ENCODE measurements around the gene NANOS3.

The NANOS3 gene

DNA sequence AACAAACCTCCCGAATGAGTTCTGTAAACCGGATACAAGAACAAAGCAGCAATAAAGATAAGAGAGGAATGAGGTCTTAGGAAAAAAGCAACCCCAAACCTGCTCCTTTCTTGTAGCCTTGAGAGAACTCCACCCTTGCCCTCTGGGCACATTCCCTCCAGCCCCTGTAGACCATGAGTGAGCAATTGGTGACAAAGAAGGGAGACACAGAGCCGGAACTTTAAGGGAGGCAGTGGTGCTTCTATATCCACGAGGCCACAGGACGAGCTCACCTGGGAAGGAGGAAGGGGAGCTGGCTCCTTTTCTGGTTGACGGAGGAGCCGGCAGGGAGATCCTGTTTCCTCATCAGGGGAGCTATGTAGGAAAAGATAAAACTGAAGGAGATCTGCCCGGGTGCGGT lies 15.9 kb downstream of the NANOS3 start:
- Histone ChIP-seq H2AFZ (ENCODE audit: low read depth, low read length) (no peak overlapping the region), H3K4me1 (ENCODE audit: insufficient read depth, low read length) (no peaks in the 10 kb centered on the region), H3K27me3 (ENCODE audit: insufficient read depth, low read length) (no peaks in the 10 kb centered on the region), H3K9me3 (ENCODE audit: low read length) (no peaks in the 10 kb centered on the region), H3K36me3 (ENCODE audit: insufficient read depth, low read length) (peaks cover 2% of the 10 kb centered on the region), H3K4me3 (ENCODE audit: low read length) (no peak overlapping the region)

DNA sequence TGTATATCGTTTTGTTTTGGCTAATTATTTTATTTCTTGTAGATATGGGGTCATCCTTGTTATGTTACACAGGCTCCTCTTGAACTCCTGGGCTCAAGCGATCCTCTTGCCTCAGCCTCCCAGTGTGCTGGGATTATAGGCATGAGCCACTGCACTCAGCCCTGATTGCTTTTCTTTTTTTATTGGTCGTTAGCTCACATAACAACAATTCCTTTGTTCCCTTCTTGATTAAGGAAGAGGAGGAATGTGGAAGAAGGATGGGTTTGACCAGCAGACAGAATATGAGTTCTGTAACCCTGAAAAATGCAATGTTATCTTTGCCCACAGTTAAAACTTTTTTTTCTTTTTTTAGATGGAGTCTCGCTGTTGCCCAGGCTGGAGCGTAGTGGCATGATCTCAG lies 17.6 kb downstream of the NANOS3 start:
- Histone ChIP-seq H3K27me3 (ENCODE audit: insufficient read depth, low read length) (no peaks in the 10 kb centered on the region), H3K4me3 (ENCODE audit: low read length) (no peak overlapping the region), H3K36me3 (ENCODE audit: insufficient read depth, low read length) (peaks cover 2% of the 10 kb centered on the region), H3K9me3 (ENCODE audit: low read length) (no peaks in the 10 kb centered on the region), H3K4me1 (ENCODE audit: insufficient read depth, low read length) (no peaks in the 10 kb centered on the region), H2AFZ (ENCODE audit: low read depth, low read length) (no peak overlapping the region)

DNA sequence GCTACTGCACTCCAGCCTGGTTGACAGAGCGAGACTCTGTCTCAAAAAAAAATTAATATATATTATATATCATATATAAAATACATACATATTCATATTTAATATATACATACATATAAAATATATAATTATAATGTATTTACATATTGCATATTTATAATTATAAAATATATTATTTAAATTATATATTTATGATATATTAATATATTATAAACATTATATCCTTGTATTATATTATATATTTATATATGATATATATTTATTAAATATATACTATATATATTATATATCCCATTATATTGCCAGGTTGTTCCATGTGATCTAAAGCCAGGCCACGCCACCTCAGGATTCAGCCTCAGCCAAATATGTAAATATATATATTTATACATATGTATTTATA lies 19.3 kb downstream of the NANOS3 start:
- peaks cover 2% of the 10 kb centered on the region for H3K36me3 ChIP-seq (ENCODE audit: insufficient read depth, low read length)
- no peaks in the 10 kb centered on the region for H3K4me1 ChIP-seq (ENCODE audit: insufficient read depth, low read length)
- no peaks in the 10 kb centered on the region for H3K9me3 ChIP-seq (ENCODE audit: low read length)
- no peak overlapping the region for H3K4me3 ChIP-seq (ENCODE audit: low read length)
- no peaks in the 10 kb centered on the region for H3K27me3 ChIP-seq (ENCODE audit: insufficient read depth, low read length)
- H2AFZ ChIP-seq (ENCODE audit: low read depth, low read length), result no peak overlapping the region

DNA sequence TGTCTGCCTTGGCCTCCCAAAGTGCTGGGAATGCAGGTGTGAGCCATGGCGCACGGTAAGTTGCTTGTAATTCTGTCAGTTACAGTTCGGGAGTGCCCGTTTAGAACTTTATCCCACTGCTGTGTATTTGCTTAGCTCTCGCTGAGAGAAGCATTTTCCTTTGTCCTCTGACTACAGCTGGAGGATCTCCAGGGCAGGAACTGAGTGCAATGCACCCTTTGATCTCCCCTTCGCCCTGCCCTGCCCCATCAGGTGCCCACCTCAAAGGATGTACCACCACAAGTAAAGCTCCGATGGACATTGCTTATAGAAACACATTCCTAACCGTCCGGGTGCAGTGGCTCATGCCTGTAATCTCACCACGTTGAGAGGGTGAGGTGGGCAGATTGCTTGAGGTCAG lies 22.5 kb downstream of the NANOS3 start:
- Histone ChIP-seq H3K27me3 (ENCODE audit: insufficient read depth, low read length) (no peaks in the 10 kb centered on the region), H3K36me3 (ENCODE audit: insufficient read depth, low read length) (no peaks in the 10 kb centered on the region), H2AFZ (ENCODE audit: low read depth, low read length) (no peak overlapping the region), H3K4me1 (ENCODE audit: insufficient read depth, low read length) (no peaks in the 10 kb centered on the region), H3K4me3 (ENCODE audit: low read length) (no peak overlapping the region), H3K9me3 (ENCODE audit: low read length) (no peaks in the 10 kb centered on the region)

DNA sequence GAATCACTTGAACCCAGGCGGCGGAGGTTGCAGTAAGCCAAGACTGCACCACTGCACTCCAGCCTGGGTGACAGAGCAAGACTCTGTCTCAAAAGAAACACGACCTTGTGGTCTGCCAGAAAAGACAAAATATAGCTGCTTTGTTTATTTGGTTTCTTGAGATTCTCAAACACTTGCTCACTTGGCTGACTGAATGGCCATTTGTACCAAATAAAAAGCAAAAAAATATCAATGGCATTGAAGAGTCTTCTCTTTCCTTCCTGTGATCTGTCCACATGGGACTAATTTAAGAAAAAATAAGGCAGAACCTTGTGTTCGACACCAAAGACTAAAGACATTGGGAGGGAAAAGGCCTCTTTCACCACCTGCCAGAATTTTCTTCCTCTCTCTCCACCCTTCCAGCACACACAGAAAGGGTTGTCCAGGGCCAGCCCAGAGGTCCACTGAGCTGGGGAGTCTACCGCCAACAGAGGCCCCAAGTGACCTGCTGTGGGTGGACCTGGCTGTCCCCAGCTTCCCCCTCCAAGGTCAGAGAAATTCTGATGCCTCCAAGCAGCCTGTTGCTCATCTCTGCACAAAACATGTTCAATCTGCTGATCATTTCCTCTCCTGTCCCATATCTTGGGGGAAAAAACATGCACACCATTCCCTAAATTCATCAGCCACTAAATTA lies 23.1 kb downstream of the NANOS3 start:
- H3K36me3 ChIP-seq (ENCODE audit: insufficient read depth, low read length), result no peaks in the 10 kb centered on the region
- no peaks in the 10 kb centered on the region for H3K9me3 ChIP-seq (ENCODE audit: low read length)
- no peak overlapping the region for H3K4me3 ChIP-seq (ENCODE audit: low read length)
- H3K4me1 ChIP-seq (ENCODE audit: insufficient read depth, low read length), result no peaks in the 10 kb centered on the region
- no peaks in the 10 kb centered on the region for H3K27me3 ChIP-seq (ENCODE audit: insufficient read depth, low read length)
- no peak overlapping the region for H2AFZ ChIP-seq (ENCODE audit: low read depth, low read length)

DNA sequence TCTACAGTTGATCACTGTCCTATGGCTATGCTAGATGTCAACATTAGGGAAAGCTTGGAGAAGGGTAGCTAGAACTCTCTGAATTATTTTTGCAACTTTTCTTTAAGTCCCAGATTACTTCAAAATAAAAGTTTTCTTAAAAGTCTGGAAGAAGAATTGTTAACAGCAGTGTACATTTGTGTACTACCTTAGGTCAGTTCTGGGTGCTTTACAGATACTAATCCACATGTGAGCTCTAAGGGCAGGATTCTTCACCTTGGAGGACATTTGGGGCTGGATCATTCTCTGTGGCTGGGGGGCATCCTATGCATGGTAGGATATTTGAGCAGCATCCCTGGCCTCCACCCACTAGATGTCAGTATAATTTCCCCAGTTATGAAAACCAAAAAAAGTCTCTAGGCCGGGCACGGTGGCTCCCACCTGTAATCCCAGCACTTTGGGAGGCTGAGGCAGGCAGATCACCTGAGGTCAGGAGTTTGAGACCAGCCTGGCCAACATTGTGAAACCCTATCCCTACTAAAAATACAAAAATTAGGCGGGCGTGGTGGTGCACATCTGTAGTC lies 26.1 kb downstream of the NANOS3 start:
- Histone ChIP-seq H3K36me3 (ENCODE audit: insufficient read depth, low read length) (no peaks in the 10 kb centered on the region), H3K4me3 (ENCODE audit: low read length) (no peak overlapping the region), H3K9me3 (ENCODE audit: low read length) (no peaks in the 10 kb centered on the region), H3K27me3 (ENCODE audit: insufficient read depth, low read length) (no peaks in the 10 kb centered on the region), H3K4me1 (ENCODE audit: insufficient read depth, low read length) (no peaks in the 10 kb centered on the region), H2AFZ (ENCODE audit: low read depth, low read length) (no peak overlapping the region)

DNA sequence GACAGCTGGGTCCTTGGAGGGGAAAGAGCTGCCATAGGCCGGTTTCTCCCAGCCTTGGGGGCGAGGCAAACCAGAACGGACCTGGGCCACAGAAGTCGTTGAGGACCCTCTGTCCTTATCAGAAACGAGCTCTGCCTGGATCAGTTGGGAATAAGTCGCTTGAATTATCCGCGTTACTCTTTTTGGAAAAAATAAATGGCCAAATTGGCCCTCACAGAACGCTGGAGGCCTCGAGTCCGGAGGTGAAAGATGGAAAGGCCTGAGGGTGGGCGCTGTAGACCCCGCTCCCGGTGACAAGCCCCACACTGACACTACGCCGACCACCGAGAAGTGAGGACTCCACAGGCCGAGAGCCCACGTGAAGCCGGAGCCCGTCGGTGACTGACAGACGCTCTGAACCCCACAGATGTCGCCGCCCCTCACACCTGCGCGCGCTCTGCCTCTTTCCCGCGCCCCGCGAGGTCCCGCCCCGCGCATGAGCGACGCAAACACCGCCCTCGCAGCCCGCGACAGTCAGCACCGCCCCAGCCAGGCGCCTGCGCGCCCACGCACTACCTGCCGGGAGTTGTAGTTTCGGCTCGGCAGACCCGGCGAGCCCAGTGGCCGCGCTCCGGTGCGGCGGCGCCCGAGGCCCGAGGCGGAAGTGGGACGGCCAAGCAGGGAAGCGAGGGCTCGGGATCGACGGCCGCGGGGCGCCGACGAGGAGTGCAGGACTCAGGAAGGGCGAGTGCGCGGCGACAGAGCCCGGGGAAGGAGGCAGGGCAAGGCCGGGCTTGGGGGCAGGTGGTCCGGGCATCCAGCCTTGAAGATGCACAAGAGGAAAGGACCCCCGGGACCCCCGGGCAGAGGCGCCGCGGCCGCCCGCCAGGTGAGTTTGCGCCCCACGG lies 28.9 kb downstream of the NANOS3 start, which contains the start of the genes BRME1 and CC2D1A:
BRME1 (minus strand) TSS at position 484 of the 887 bp plus-strand sequence. CDS start 1,225 bp downstream, outside the sequence.
CC2D1A (plus strand) TSS at position 568 of the 887 bp plus-strand sequence; CDS start at position 809, 241 bp downstream.
- Histone ChIP-seq H3K27me3 (ENCODE audit: insufficient read depth, low read length) (no peaks in the 10 kb centered on the region), H3K4me1 (ENCODE audit: insufficient read depth, low read length) (no peaks in the 10 kb centered on the region), H3K9me3 (ENCODE audit: low read length) (no peaks in the 10 kb centered on the region)

DNA sequence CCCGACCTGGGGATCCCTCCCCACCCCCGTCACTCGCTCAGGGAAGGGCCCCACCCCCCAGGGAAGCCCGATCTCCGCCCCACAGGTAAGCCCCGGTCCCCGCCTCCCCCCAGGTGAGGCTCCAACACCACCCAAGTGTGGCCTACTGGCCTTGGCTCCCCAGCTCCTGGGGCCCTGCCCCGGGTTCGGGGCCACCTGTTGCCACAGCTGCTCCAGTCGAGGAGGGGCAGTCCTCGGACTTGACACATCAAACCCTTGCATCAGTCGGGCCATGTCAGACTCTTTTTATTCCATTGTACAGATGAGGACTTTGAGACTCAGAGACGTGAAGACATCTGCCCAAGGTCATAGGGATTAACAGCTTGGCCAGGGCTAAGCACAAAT lies 29.6 kb downstream of the NANOS3 start:
- Histone ChIP-seq H3K27me3 (ENCODE audit: insufficient read depth, low read length) (no peaks in the 10 kb centered on the region), H3K36me3 (ENCODE audit: insufficient read depth, low read length) (peaks cover 14% of the 10 kb centered on the region), H3K4me3 (ENCODE audit: low read length) (peak overlapping the region; percentile 78), H3K9me3 (ENCODE audit: low read length) (no peaks in the 10 kb centered on the region), H3K4me1 (ENCODE audit: insufficient read depth, low read length) (no peaks in the 10 kb centered on the region), H2AFZ (ENCODE audit: low read depth, low read length) (peak overlapping the region; percentile 90)

More for the DNA sequence above, 28.9 kb downstream of the NANOS3 start, which contains the start of the genes BRME1 and CC2D1A:
- H3K4me3 ChIP-seq (ENCODE audit: low read length), result peak within 1 kb of the TSS; percentile 78
- H3K36me3 ChIP-seq (ENCODE audit: insufficient read depth, low read length), result peaks cover 10% of the 10 kb centered on the region
- peak within 1 kb of the TSS; percentile 90 for H2AFZ ChIP-seq (ENCODE audit: low read depth, low read length)

DNA sequence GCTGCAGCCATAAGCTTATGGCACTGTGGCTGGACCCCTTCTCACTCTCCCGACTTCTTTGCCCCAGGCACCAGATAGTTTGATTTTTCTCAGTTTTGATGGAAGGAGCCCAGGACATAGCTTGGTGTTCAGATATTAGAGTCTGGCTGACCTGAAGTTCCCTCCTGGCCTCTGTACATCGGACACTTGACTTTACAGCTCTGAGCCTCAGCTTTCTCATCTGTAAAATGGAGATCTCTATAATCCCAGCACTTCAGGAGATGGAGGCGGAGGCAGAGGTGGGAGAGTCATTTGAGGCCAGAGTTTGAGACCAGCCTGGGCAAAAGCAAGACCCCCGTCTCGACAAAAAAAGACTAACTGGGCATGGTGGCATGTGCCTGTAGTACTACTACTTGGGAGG lies 30.0 kb downstream of the NANOS3 start:
- Histone ChIP-seq H3K36me3 (ENCODE audit: insufficient read depth, low read length) (peaks cover 14% of the 10 kb centered on the region), H3K4me3 (ENCODE audit: low read length) (peak overlapping the region; percentile 78), H2AFZ (ENCODE audit: low read depth, low read length) (no peak overlapping the region), H3K9me3 (ENCODE audit: low read length) (no peaks in the 10 kb centered on the region), H3K27me3 (ENCODE audit: insufficient read depth, low read length) (no peaks in the 10 kb centered on the region), H3K4me1 (ENCODE audit: insufficient read depth, low read length) (no peaks in the 10 kb centered on the region)

DNA sequence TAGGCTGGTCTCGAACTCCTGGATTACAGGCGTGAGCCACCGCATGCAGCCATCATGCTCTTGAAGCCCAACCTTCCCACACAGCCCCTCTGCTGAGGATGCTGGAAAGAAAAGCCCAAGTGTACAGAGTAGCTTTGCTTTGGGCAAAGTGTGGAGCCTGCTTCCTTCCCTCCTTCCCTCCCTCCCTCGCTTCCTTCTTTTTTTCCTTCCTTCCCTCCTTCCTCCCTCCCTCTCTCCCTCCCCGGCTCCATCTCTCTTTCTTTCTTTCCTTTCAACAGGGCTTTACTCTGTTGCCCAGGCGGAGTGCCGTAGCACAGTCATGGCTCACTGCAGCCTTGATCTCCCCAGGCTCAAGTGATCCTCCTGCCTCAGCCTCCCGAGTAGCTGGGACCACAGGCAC lies 31.7 kb downstream of the NANOS3 start:
- no peaks in the 10 kb centered on the region for H3K9me3 ChIP-seq (ENCODE audit: low read length)
- no peak overlapping the region for H3K4me3 ChIP-seq (ENCODE audit: low read length)
- H3K27me3 ChIP-seq (ENCODE audit: insufficient read depth, low read length), result no peaks in the 10 kb centered on the region
- no peak overlapping the region for H2AFZ ChIP-seq (ENCODE audit: low read depth, low read length)
- H3K36me3 ChIP-seq (ENCODE audit: insufficient read depth, low read length), result peaks cover 29% of the 10 kb centered on the region
- H3K4me1 ChIP-seq (ENCODE audit: insufficient read depth, low read length), result no peaks in the 10 kb centered on the region

DNA sequence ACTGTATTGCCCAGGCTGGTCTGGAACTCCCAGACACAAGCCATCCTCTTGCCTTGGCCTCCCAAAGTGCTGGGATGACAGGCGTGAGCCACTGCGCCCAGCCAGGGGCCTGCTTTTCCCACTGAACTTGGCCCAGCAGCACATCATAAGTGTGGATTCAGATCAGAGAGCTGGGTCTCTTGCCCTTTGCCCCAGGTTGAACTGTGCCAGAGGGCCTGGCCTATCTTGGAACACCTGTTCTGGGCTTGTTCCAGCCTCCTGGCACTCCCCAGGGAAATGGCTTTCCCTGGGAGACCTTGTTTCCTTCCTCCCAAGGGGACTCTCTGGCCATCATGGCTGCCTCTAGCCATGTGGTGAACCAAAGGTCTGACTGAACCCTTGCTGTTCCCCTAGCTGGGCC lies 32.5 kb downstream of the NANOS3 start:
- Histone ChIP-seq H3K4me3 (ENCODE audit: low read length) (no peak overlapping the region), H3K4me1 (ENCODE audit: insufficient read depth, low read length) (no peaks in the 10 kb centered on the region), H3K27me3 (ENCODE audit: insufficient read depth, low read length) (no peaks in the 10 kb centered on the region), H2AFZ (ENCODE audit: low read depth, low read length) (no peak overlapping the region), H3K36me3 (ENCODE audit: insufficient read depth, low read length) (peaks cover 29% of the 10 kb centered on the region), H3K9me3 (ENCODE audit: low read length) (no peaks in the 10 kb centered on the region)

DNA sequence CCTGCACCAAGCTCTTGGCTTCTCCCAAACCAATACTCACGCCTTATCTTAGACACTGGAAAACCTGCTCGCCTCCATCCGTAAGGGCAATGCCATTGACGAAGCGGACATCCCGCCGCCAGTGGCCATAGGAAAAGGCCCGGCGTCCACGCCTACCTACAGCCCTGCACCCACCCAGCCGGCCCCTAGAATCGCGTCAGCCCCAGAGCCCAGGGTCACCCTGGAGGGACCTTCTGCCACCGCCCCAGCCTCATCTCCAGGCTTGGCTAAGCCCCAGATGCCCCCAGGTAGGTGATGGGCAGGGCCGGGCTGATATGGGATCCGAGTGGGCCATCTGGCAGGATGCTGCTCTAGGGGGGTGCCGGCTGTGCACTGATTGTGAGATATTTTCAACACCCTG lies 36.4 kb downstream of the NANOS3 start:
- H3K4me3 ChIP-seq (ENCODE audit: low read length), result no peak overlapping the region
- H2AFZ ChIP-seq (ENCODE audit: low read depth, low read length), result no peak overlapping the region
- peaks cover 49% of the 10 kb centered on the region for H3K36me3 ChIP-seq (ENCODE audit: insufficient read depth, low read length)
- H3K4me1 ChIP-seq (ENCODE audit: insufficient read depth, low read length), result no peaks in the 10 kb centered on the region
- no peaks in the 10 kb centered on the region for H3K9me3 ChIP-seq (ENCODE audit: low read length)
- H3K27me3 ChIP-seq (ENCODE audit: insufficient read depth, low read length), result no peaks in the 10 kb centered on the region

DNA sequence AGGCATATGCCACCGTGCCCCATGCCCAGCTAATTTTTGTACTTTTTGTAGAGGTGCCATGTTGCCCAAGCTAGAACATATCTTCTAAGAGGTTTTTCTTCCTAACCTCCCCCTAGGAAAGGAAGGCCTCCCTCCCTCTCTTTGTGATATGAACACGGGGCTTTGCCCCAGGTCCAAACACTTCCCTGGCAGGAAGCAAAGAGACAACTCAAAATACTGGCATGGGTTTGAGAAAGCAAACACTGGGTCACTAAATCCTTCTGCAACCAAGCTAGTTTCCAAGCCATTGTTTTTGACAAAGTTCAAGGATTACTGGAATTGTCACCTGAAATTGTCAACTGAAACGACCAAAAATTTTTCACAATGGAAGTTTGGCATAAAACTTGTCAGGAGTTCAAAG lies 37.8 kb downstream of the NANOS3 start:
- H3K27me3 ChIP-seq (ENCODE audit: insufficient read depth, low read length), result no peaks in the 10 kb centered on the region
- peaks cover 51% of the 10 kb centered on the region for H3K36me3 ChIP-seq (ENCODE audit: insufficient read depth, low read length)
- H3K4me1 ChIP-seq (ENCODE audit: insufficient read depth, low read length), result no peaks in the 10 kb centered on the region
- H3K4me3 ChIP-seq (ENCODE audit: low read length), result no peak overlapping the region
- H2AFZ ChIP-seq (ENCODE audit: low read depth, low read length), result no peak overlapping the region
- H3K9me3 ChIP-seq (ENCODE audit: low read length), result no peaks in the 10 kb centered on the region
